Loucy (cell line): ENCODE results near the gene NAALADL1.

Source experiments
- H2AFZ ChIP-seq: fragments of 200-600 bp; sonication (generic); 2 replicates; pipeline ENCODE4 v1.6.0; 2016; ENCODE audit warnings: antibody characterized with exemption, mild to moderate bottlenecking, low read length, moderate library complexity
- H3F3A ChIP-seq: fragments of 200-600 bp; 2 replicates; pipeline ENCODE4 v1.6.0; 2016; ENCODE audit warnings: antibody characterized with exemption, low read depth, mild to moderate bottlenecking
- H3K27me3 ChIP-seq: fragments of 200-600 bp; sonication (generic); 2 replicates; pipeline ENCODE4 v1.6.1; 2014; ENCODE audit warnings: low read length, mild to moderate bottlenecking; ENCODE audit not compliant: insufficient read depth, poor library complexity, severe bottlenecking
- H3K36me3 ChIP-seq: fragments of 200-600 bp; sonication (generic); 2 replicates; pipeline ENCODE4 v1.6.1; 2016; ENCODE audit warnings: low read length; ENCODE audit not compliant: insufficient read depth
- H3K4me1 ChIP-seq: fragments of 200-600 bp; sonication (generic); 2 replicates; pipeline ENCODE4 v1.5.1; 2014; ENCODE audit warnings: low read length, mild to moderate bottlenecking; ENCODE audit not compliant: insufficient read depth, poor library complexity, severe bottlenecking
- H3K4me2 ChIP-seq: fragments of 200-600 bp; sonication (generic); 2 replicates; pipeline ENCODE4 v1.6.0; 2014; ENCODE audit warnings: antibody characterized with exemption, low read length, low read depth, mild to moderate bottlenecking; ENCODE audit not compliant: poor library complexity, severe bottlenecking
- H3K4me3 ChIP-seq: fragments of 200-600 bp; sonication (generic); 2 replicates; pipeline ENCODE4 v1.5.1; 2014; ENCODE audit warnings: low read length, mild to moderate bottlenecking, mixed read lengths; ENCODE audit not compliant: poor library complexity, severe bottlenecking
- H3K79me2 ChIP-seq: fragments of 200-600 bp; sonication (generic); 2 replicates; pipeline ENCODE4 v1.6.1; 2014; ENCODE audit warnings: low read length; ENCODE audit not compliant: insufficient read depth
- H3K9ac ChIP-seq: fragments of 200-600 bp; sonication (generic); 2 replicates; pipeline ENCODE4 v1.6.0; 2014; ENCODE audit warnings: mild to moderate bottlenecking, low read depth, low read length, moderate library complexity; ENCODE audit not compliant: poor library complexity, severe bottlenecking
- H3K9me2 ChIP-seq: fragments of 200-600 bp; sonication (generic); replicated peaks from 2 replicates; pipeline ENCODE4 v1.6.1; 2016; ENCODE audit warnings: low read depth, low read length, mixed read lengths
- H3K9me3 ChIP-seq: fragments of 200-600 bp; sonication (generic); 2 replicates; pipeline ENCODE4 v1.6.1; 2014; ENCODE audit warnings: mild to moderate bottlenecking, antibody characterized with exemption, low read length, low read depth; ENCODE audit not compliant: insufficient read depth
- H4K20me1 ChIP-seq: fragments of 200-600 bp; sonication (generic); 2 replicates; pipeline ENCODE4 v1.6.0; 2014; ENCODE audit warnings: antibody characterized with exemption, low read length, mild to moderate bottlenecking; ENCODE audit not compliant: insufficient read depth, poor library complexity, severe bottlenecking
- CTCF ChIP-seq: fragments of 200-600 bp; sonication (generic); conservative IDR thresholded peaks from 2 replicates; pipeline ENCODE4 v1.5.1; 2014; ENCODE audit warnings: mild to moderate bottlenecking, antibody characterized with exemption, low read length
- EZH2phosphoT487 ChIP-seq: fragments of 200-600 bp; IDR thresholded peaks from 2 replicates; pipeline ENCODE4 v1.6.1; 2018; ENCODE audit warnings: antibody characterized with exemption, mild to moderate bottlenecking, moderate library complexity, borderline replicate concordance

NAALADL1 gene

GRCh38 chr11:65077451-65077850 lies 19.1 kb upstream of the NAALADL1 start:
- Histone ChIP-seq H3K4me1 (peaks cover 24% of the 10 kb centered on the region), H3K9ac (peak overlapping the region; percentile 18), H3K79me2 (peaks cover 65% of the 10 kb centered on the region), H4K20me1 (peaks cover 19% of the 10 kb centered on the region), H3K9me3 (no peaks in the 10 kb centered on the region), H3K27me3 (no peaks in the 10 kb centered on the region), H3F3A (no peaks in the 10 kb centered on the region), H3K9me2 (no peaks in the 10 kb centered on the region), H2AFZ (no peak overlapping the region), H3K4me3 (peak overlapping the region; percentile 51), H3K36me3 (peaks cover 20% of the 10 kb centered on the region; the same call in 1 of the 2 replicates), H3K4me2 (peak overlapping the region; percentile 68)
- no peak; the same call in 1 of the 2 replicates for TF ChIP-seq CTCF
- TF ChIP-seq EZH2phosphoT487, result no peak

- no peak for TF ChIP-seq CTCF
- no peak for TF ChIP-seq EZH2phosphoT487
- Histone ChIP-seq H3K79me2 (peaks cover 19% of the 10 kb centered on the region), H4K20me1 (peaks cover under 1% of the 10 kb centered on the region), H3K9me3 (no peaks in the 10 kb centered on the region), H3K27me3 (no peaks in the 10 kb centered on the region), H3K9me2 (no peaks in the 10 kb centered on the region), H2AFZ (no peak overlapping the region), H3K4me3 (no peak overlapping the region), H3K36me3 (peaks cover 9% of the 10 kb centered on the region; the same call in 1 of the 2 replicates), H3K9ac (no peak overlapping the region), H3F3A (no peaks in the 10 kb centered on the region), H3K4me1 (peaks cover 3% of the 10 kb centered on the region), H3K4me2 (no peak overlapping the region)
Observed at GRCh38 chr11:65072631-65072966, 14.2 kb upstream of the NAALADL1 start.

GRCh38 chr11:65071907-65072630 lies 13.7 kb upstream of the NAALADL1 start:
- H3K4me3 ChIP-seq, result no peak overlapping the region
- no peaks in the 10 kb centered on the region for H3F3A ChIP-seq
- no peak for TF ChIP-seq EZH2phosphoT487
- TF ChIP-seq CTCF, result no peak
- H3K27me3 ChIP-seq, result no peaks in the 10 kb centered on the region
- no peaks in the 10 kb centered on the region for H3K4me1 ChIP-seq
- H4K20me1 ChIP-seq, result no peaks in the 10 kb centered on the region
- no peak overlapping the region for H2AFZ ChIP-seq
- no peak overlapping the region for H3K4me2 ChIP-seq
- no peaks in the 10 kb centered on the region for H3K9me2 ChIP-seq
- no peaks in the 10 kb centered on the region for H3K9me3 ChIP-seq
- peaks cover 14% of the 10 kb centered on the region for H3K79me2 ChIP-seq
- H3K36me3 ChIP-seq, result peaks cover 9% of the 10 kb centered on the region; the same call in 1 of the 2 replicates
- no peak overlapping the region for H3K9ac ChIP-seq
